Prostate gland (tissue), 2 donors: Measurements from ENCODE around the gene RCL1. TPM values are rescaled to one million over a fixed set of nuclear protein-coding genes. Genes with fewer than 3 reads are reported as not detected.
A peak's percentile ranks its signal among the peaks of the same experiment; 100 is the strongest.
"Not testable (repeated sequence)": the region's sequence is repeated elsewhere in the genome, so short reads cannot be mapped to it uniquely, and the experiment has no call there.

Source experiments
- DNase-seq: peaks from one replicate; pipeline ENCODE4 v3.0.0-alpha.2; 2019; ENCODE audit warnings: low spot score
- H3K27ac ChIP-seq, 2 donors: fragments of 200-600 bp; sonication (generic); 2 replicates each; pipeline ENCODE4 v1.5.1; 2017 to 2019
- H3K27me3 ChIP-seq: fragments of 200-600 bp; sonication (generic); replicated peaks from 2 replicates; pipeline ENCODE4 v1.5.1; 2019; ENCODE audit not compliant: insufficient read depth
- H3K36me3 ChIP-seq, 2 donors: fragments of 200-600 bp; sonication (generic); 1 replicate in 1 of 2; 2 replicates in 1 of 2; pipeline versions ENCODE4 v1.5.1 to v1.8.1; 2017 to 2019
- H3K4me1 ChIP-seq: fragments of 200-600 bp; sonication (generic); replicated peaks from 2 replicates; pipeline ENCODE4 v1.5.1; 2019
- H3K4me3 ChIP-seq, 2 donors: fragments of 200-600 bp; sonication (generic); 2 replicates each; pipeline ENCODE4 v1.5.1; 2017 to 2019
- H3K9me3 ChIP-seq: fragments of 200-600 bp; sonication (generic); 2 replicates; pipeline ENCODE4 v1.5.1; 2017
- POLR2A ChIP-seq: fragments of 450-650 bp; IDR thresholded peaks from one replicate; pipeline ENCODE4 v1.6.1; 2016; ENCODE audit warnings: antibody characterized with exemption, mild to moderate bottlenecking
- POLR2AphosphoS5 ChIP-seq: sonication (generic); formaldehyde crosslinking; IDR thresholded peaks from one replicate; pipeline ENCODE4 v1.6.1; 2017; ENCODE audit warnings: antibody characterized with exemption
- WGBS: methylation state at CpG from one replicate; pipeline ENCODE4 v1.1.5; 2018; 5-methylcytosine and 5-hydroxymethylcytosine counted together
- intact Hi-C: fragments of 100-400 bp; cut with DNase I; formaldehyde crosslinking; loops from one replicate; pipeline ENCODE4 v1.14.2; 2022
- total RNA-seq, 2 donors: library from RNA; depleted of rRNA; stranded (reverse); fragments of >200 nt; gene quantifications; one replicate each; pipeline ENCODE4 v1.1.0, GENCODE V29; 2016
- TF ChIP-seq, protein P1 (sequence below), 4 experiments: fragments of 200-600 bp in 2 of 4; fragments of 450-650 bp in 2 of 4; sonication (generic) in 2 of 4; IDR thresholded peaks; 1 replicate in 3 of 4; 2 replicates in 1 of 4; pipeline ENCODE4 v1.5.1; 2016 to 2019; ENCODE audit warnings: antibody characterized with exemption in 4 of 4, mild to moderate bottlenecking in 2 of 4, moderate library complexity in 2 of 4

Gene RCL1
- total RNA-seq, 2 donors from 2014 or later, result 18.9 to 29.3 TPM

DNA sequence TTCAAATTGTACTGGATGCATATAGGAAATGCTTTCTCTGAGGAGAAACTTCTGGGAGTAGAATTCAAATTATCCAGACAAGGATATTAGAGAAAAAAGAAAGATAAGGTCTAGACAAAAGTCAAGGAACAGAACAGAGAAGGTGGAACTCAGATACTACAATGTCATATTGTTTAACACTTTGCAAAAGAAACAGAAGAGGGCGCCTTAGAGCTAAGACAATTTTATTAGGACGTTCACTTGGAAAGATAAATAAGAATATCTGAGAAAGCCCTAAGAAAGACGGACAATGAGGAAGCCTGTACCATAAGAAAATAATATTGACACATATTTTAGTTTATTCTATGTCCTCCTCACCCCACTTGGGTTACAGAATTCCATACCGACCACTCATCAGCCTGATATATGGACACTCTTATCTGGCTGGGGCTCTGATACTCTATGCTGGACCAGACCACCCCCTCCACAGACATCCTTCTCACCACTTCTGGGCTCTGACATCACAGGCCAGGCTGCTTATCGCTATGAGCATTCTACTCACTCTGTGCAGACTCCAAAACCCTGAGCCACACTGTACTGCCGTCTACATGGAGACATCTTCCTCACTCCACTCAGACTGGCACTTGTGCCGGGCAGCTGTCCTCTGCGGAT lies 42.6 kb upstream of the RCL1 start:
- no peaks in the 10 kb centered on the region for H3K36me3 ChIP-seq
- TF ChIP-seq, protein P1, sequence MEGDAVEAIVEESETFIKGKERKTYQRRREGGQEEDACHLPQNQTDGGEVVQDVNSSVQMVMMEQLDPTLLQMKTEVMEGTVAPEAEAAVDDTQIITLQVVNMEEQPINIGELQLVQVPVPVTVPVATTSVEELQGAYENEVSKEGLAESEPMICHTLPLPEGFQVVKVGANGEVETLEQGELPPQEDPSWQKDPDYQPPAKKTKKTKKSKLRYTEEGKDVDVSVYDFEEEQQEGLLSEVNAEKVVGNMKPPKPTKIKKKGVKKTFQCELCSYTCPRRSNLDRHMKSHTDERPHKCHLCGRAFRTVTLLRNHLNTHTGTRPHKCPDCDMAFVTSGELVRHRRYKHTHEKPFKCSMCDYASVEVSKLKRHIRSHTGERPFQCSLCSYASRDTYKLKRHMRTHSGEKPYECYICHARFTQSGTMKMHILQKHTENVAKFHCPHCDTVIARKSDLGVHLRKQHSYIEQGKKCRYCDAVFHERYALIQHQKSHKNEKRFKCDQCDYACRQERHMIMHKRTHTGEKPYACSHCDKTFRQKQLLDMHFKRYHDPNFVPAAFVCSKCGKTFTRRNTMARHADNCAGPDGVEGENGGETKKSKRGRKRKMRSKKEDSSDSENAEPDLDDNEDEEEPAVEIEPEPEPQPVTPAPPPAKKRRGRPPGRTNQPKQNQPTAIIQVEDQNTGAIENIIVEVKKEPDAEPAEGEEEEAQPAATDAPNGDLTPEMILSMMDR (IDR thresholded peaks at IDR 0.05), result peak in 3 of 4 experiments; percentile 31 to 52 (median 51)
- TF ChIP-seq POLR2AphosphoS5, result no peak
- WGBS, result 37% methylated on average over 8 of the region's 8 CpGs
- no peaks in the 10 kb centered on the region for H3K27me3 ChIP-seq
- H3K4me1 ChIP-seq, result no peaks in the 10 kb centered on the region
- no peak overlapping the region for H3K27ac ChIP-seq
- no peaks in the 10 kb centered on the region for H3K9me3 ChIP-seq
- DNase-seq, result no peak
- intact Hi-C loops, result no loop called here
- no peak overlapping the region for H3K4me3 ChIP-seq

DNA sequence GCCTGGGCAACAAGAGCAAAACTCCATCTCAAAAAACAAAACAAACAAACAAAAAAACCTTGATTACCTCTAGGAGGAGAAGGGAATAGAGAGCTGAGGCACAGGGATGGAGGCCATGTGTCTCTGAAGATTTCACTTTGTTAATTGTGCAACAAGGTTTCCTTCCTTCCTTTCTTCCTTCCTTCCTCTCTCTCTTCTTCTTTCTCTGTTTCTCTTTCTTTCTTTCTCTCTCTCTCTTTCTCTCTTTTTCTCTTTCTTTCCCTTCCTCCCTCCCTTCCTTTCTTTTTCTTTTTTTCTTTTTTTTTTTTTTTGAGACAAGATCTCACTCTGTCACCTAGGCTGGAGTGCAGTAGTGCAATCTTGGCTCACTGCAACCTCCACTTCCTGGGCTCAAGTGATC lies 38.2 kb upstream of the RCL1 start:
- intact Hi-C loops, result not testable (repeated sequence)

DNA sequence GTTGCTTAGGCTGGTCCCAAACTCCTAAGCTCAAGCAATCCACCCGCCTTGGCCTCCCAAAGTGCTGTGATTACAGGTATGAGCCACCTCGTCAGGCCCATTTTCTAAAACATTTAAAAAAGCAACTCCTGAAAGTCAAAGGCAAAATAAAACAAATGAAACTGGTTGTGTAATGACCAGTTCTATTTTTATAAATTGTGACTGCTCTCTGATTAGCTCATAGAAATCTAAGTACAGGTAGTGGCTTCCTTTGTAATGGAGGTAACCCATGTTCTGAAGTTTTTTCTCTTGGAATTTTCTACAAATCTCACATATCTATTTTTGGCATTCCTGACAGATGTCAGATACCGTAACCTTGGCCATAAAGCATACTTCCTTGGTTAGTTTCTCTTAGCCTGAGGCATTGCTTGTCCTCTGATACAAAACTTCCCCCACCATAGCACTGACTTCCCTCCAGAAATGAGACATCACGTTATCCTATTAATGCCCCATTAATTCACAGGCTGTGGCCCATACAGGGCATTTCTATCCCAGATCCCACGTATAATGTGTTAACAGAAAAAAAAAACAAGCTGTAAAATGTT lies 37.6 kb upstream of the RCL1 start:
- Histone ChIP-seq H3K9me3 (no peaks in the 10 kb centered on the region), H3K27me3 (no peaks in the 10 kb centered on the region), H3K4me3 (no peak overlapping the region), H3K27ac (no peak overlapping the region), H3K4me1 (no peaks in the 10 kb centered on the region), H3K36me3 (no peaks in the 10 kb centered on the region)
- TF ChIP-seq POLR2AphosphoS5 (no peak), POLR2A (no peak)
- TF ChIP-seq, protein P1 (IDR thresholded peaks at IDR 0.05), result no peak
- 70% methylated on average over 5 of the region's 5 CpGs for WGBS
- DNase-seq, result no peak
- intact Hi-C loops, result no loop called here

More for the DNA sequence above, 38.2 kb upstream of the RCL1 start:
- DNase-seq, H3K4me3 ChIP-seq, H3K36me3 ChIP-seq, H3K27me3 ChIP-seq, H3K27ac ChIP-seq, H3K4me1 ChIP-seq, H3K9me3 ChIP-seq: not testable (repeated sequence)

DNA sequence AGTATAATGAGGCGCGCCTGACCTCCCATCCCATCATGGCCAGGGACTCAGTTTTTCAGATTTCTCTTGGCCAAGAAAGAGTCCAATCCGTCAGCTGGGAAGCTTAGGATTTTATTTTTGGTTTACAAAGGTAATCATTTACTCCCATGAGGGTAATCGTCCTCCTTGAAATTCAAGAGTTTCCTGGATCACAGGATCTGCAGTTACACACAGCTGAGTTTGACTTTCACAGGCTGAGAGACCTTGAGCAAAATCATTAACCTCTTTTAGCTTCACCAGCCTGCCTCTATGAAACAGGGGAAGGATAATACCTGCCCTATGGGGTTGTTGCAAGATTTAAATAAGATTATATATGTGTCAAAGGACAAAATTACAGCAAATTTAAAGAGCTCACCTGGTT lies 36.3 kb upstream of the RCL1 start:
- TF ChIP-seq POLR2AphosphoS5 (no peak), POLR2A (no peak)
- TF ChIP-seq, protein P1 (IDR thresholded peaks at IDR 0.05), result no peak
- Histone ChIP-seq H3K4me3 (no peak overlapping the region), H3K9me3 (no peaks in the 10 kb centered on the region), H3K27me3 (no peaks in the 10 kb centered on the region), H3K4me1 (no peaks in the 10 kb centered on the region), H3K36me3 (no peaks in the 10 kb centered on the region), H3K27ac (no peak overlapping the region)
- intact Hi-C loops, result no loop called here
- DNase-seq, result no peak
- 84% methylated on average over 4 of the region's 4 CpGs for WGBS

DNA sequence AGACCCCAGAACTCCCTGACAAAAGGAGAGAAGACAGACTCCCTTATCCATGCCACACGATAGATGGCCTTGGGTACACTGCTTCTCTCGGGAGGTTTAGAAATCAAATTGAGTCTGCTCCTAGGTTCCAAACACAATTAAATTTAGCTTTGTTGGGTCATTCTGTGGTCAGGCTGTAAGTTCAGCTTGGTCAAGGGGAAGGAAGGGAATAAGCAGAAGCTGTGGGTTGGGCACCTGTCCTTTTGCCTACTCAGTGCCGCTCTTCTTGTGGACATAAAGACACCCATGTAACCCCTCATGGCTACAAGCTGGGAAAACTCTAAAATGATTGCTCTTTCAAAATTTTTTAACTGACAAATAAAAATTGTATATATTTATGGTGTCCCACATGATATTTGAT lies 32.6 kb upstream of the RCL1 start:
- H3K4me1 ChIP-seq, result no peaks in the 10 kb centered on the region
- TF ChIP-seq, protein P1 (IDR thresholded peaks at IDR 0.05), result no peak
- TF ChIP-seq POLR2AphosphoS5, result no peak
- no peak for TF ChIP-seq POLR2A
- H3K4me3 ChIP-seq, result no peak overlapping the region
- DNase-seq, result no peak
- intact Hi-C loops, result loop anchor here (10.0 kb wide), 3 partner anchors 165 to 835 kb away; no protein-coding TSS in a partner anchor
- no peaks in the 10 kb centered on the region for H3K36me3 ChIP-seq
- H3K27me3 ChIP-seq, result no peaks in the 10 kb centered on the region
- 92% methylated on average over 3 of the region's 3 CpGs for WGBS
- H3K27ac ChIP-seq, result no peak overlapping the region
- no peaks in the 10 kb centered on the region for H3K9me3 ChIP-seq
